Activated naive CD8-positive, alpha-beta T cell treated with anti-CD3 and anti-CD28 coated beads, Interleukin-2, amount 50 U/mL, for 24 hours (primary cell): ENCODE results near the gene AKAP13.

Experiments used
- ATAC-seq: fragments of 150-1000 bp; cut with Tn5 transposase; one replicate; pipeline ENCODE4 v1.10.0; 2021
- DNase-seq: peaks from one replicate; pipeline ENCODE4 v3.0.0; 2021
- H3K27ac Mint-ChIP-seq: one replicate; pipeline ENCODE4 v1.8.0; 2021; ENCODE audit warnings: mild to moderate bottlenecking, mixed read lengths
- H3K27me3 Mint-ChIP-seq: one replicate; pipeline ENCODE4 v1.8.0; 2021; ENCODE audit warnings: mixed read lengths
- H3K36me3 Mint-ChIP-seq: one replicate; pipeline ENCODE4 v1.8.0; 2021; ENCODE audit warnings: low read depth, mixed read lengths
- H3K4me1 Mint-ChIP-seq: one replicate; pipeline ENCODE4 v1.8.0; 2021; ENCODE audit warnings: mixed read lengths
- H3K4me3 Mint-ChIP-seq: one replicate; pipeline ENCODE4 v1.8.0; 2021; ENCODE audit warnings: mild to moderate bottlenecking, moderate library complexity, mixed read lengths
- H3K9me3 Mint-ChIP-seq: one replicate; pipeline ENCODE4 v1.8.0; 2021; ENCODE audit warnings: mixed read lengths

AKAP13 gene

DNA sequence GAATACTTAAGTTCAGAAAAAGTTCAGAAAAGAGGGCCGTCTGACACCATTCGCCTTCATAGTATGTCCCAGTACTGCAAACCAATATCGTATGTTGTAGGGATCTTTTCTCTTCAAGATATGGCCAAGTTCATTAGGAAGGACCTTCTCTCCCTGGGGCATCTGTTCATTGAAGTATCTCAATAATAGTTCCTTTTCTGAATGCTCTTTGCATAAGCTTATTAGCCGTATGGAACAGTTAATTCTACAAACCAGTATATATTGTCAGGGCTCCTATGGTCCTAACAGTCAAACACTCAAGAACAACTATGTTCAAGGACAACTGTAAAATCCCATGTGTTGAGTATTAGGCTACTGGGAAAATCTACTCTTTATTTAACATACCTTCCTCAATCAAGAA is 211.2 kb downstream of the AKAP13 start:
- H3K4me3 Mint-ChIP-seq, result no peak overlapping the region
- no peaks in the 10 kb centered on the region for H3K9me3 Mint-ChIP-seq
- peaks cover 42% of the 10 kb centered on the region for H3K36me3 Mint-ChIP-seq
- DNase-seq (no peak), ATAC-seq (no peak)
- H3K4me1 Mint-ChIP-seq, result peaks cover 57% of the 10 kb centered on the region
- H3K27me3 Mint-ChIP-seq, result no peaks in the 10 kb centered on the region
- no peak overlapping the region for H3K27ac Mint-ChIP-seq

DNA sequence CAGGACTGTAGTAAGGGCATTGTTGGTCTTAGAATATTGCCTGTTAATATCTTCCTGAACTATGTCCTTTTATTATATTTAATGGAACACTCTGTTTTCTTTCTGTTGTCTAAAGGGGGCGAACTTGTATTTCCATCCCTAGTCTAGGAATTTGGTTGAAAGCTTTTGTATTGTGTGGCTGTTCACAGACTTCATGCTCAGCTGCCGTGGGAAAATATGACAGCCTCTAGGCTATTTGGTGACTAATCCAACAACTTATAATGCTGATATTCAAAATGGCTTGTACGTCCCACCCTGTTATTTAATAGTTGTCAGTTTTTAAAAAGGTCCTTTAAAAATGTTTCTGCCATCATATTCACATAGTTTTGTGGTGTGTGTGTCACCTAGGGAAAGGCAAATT is 211.7 kb downstream of the AKAP13 start:
- ATAC-seq, result no peak
- H3K27ac Mint-ChIP-seq, result no peak overlapping the region
- H3K4me3 Mint-ChIP-seq, result no peak overlapping the region
- no peaks in the 10 kb centered on the region for H3K9me3 Mint-ChIP-seq
- no peaks in the 10 kb centered on the region for H3K27me3 Mint-ChIP-seq
- peaks cover 61% of the 10 kb centered on the region for H3K4me1 Mint-ChIP-seq
- H3K36me3 Mint-ChIP-seq, result peaks cover 41% of the 10 kb centered on the region
- DNase-seq, result no peak

DNA sequence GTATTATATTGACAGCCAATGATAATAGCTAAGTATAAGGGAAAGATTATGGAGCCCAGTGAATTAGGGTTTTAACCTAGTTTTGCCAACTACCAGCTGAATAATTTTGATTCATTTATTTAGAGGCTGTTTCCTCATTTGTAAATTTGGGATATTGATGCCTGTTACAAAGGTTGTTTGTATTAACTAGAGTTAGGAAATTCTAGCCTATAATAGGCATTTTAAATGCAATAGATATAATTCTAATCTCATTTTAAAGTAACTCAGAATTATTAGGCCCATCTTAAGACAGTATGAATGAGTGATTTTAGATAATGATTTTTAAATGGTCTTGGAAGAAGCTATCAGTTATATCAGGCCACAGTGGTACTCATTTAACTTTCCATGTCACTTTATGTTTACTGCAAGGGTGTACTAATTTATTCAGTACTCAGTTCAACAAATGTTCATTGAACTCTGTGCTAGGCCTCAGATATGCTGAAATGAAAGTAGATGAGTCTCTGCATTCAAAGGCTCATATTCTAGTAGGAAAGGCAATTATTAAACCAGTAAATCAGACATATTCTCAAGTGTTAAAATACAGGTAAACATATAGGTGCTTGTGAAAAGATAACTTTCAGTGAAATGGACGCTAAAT is 213.5 kb downstream of the AKAP13 start:
- H3K4me3 Mint-ChIP-seq, result no peak overlapping the region
- no peaks in the 10 kb centered on the region for H3K27me3 Mint-ChIP-seq
- H3K36me3 Mint-ChIP-seq, result peaks cover 38% of the 10 kb centered on the region
- H3K4me1 Mint-ChIP-seq, result peaks cover 63% of the 10 kb centered on the region
- ATAC-seq (no peak), DNase-seq (no peak)
- no peak overlapping the region for H3K27ac Mint-ChIP-seq
- no peaks in the 10 kb centered on the region for H3K9me3 Mint-ChIP-seq

GRCh38 chr15:85595804-85596536 is 215.6 kb downstream of the AKAP13 start:
- H3K4me1 Mint-ChIP-seq, result peaks cover 59% of the 10 kb centered on the region
- no peaks in the 10 kb centered on the region for H3K9me3 Mint-ChIP-seq
- H3K36me3 Mint-ChIP-seq, result peaks cover 29% of the 10 kb centered on the region
- DNase-seq (no peak), ATAC-seq (peak; percentile 75)
- H3K27me3 Mint-ChIP-seq, result no peaks in the 10 kb centered on the region
- peak overlapping the region; percentile 76 for H3K27ac Mint-ChIP-seq
- peak overlapping the region; percentile 4 for H3K4me3 Mint-ChIP-seq

DNA sequence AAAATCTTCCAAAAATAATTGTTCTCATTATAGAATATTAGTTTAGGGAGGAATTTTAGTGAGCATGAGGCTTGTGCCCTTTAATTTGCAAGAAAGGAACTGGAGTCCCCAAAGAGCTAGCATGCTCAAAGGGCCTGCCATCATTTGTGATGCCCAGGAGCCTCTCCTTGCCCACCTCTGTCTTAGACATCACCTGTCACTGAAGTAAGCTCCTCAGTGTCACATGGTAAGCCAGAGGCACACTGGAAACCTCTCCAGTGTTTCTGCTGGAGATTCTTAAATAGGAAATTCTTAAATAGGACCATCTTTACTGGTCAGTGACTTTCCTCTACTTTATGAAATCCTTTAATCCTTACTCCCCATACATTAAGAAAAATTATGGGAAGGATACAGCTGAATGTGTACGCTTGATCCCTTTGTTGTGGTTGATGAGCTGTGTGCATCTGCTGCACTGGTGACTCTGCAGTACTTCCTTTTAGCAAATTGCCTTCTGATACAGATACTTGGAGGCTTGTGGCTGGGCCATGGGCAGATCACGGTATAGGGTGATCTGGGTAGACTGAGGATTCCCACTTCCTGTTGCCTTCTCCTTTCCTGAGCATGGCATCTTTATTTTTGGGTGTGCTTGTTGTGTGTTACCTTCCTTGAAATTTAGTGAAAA is 216.9 kb downstream of the AKAP13 start:
- Mint-ChIP-seq H3K36me3 (peaks cover 28% of the 10 kb centered on the region), H3K27ac (peak overlapping the region; percentile 5), H3K4me3 (no peak overlapping the region), H3K9me3 (no peaks in the 10 kb centered on the region), H3K27me3 (no peaks in the 10 kb centered on the region), H3K4me1 (peaks cover 53% of the 10 kb centered on the region)
- DNase-seq (no peak), ATAC-seq (peak; percentile 63)

GRCh38 chr15:85598219-85598618 is 217.8 kb downstream of the AKAP13 start:
- no peak for ATAC-seq
- Mint-ChIP-seq H3K4me1 (peaks cover 52% of the 10 kb centered on the region), H3K27ac (peak overlapping the region; percentile 5), H3K36me3 (peaks cover 29% of the 10 kb centered on the region), H3K4me3 (no peak overlapping the region), H3K27me3 (no peaks in the 10 kb centered on the region), H3K9me3 (no peaks in the 10 kb centered on the region)
- no peak for DNase-seq

- Mint-ChIP-seq H3K4me1 (peaks cover 47% of the 10 kb centered on the region), H3K36me3 (peaks cover 31% of the 10 kb centered on the region), H3K4me3 (no peak overlapping the region), H3K27me3 (no peaks in the 10 kb centered on the region), H3K27ac (no peak overlapping the region), H3K9me3 (no peaks in the 10 kb centered on the region)
- ATAC-seq, result no peak
- no peak for DNase-seq
These were observed 218.5 kb downstream of the AKAP13 start for GRCh38 chr15:85598718-85599398.

DNA sequence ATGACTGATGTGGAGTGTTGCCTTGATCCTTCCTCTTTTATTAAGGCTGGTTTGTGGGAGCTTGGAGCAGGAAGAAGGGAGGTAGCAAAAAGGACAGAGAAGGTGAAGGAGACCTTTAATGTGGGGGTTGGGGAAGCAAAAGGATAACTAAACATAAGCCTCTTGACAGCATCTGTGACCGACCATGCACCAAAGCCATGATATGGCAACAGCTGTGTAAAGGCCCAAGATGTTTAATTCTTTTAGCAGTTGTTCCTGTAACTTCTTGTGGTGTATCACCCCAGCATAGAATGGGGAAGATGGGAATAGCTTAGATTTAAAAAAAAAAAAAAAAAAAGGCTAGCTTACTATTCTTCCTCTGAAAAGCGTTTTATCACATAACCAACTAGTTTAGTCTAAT is 219.6 kb downstream of the AKAP13 start:
- no peaks in the 10 kb centered on the region for H3K27me3 Mint-ChIP-seq
- peaks cover 37% of the 10 kb centered on the region for H3K4me1 Mint-ChIP-seq
- H3K4me3 Mint-ChIP-seq, result no peak overlapping the region
- H3K9me3 Mint-ChIP-seq, result no peaks in the 10 kb centered on the region
- no peak for DNase-seq
- ATAC-seq, result no peak
- peaks cover 33% of the 10 kb centered on the region for H3K36me3 Mint-ChIP-seq
- H3K27ac Mint-ChIP-seq, result no peak overlapping the region

- DNase-seq (no peak), ATAC-seq (no peak)
- Mint-ChIP-seq H3K9me3 (no peaks in the 10 kb centered on the region), H3K27ac (no peak overlapping the region), H3K27me3 (no peaks in the 10 kb centered on the region), H3K4me1 (peaks cover 5% of the 10 kb centered on the region), H3K36me3 (peaks cover 22% of the 10 kb centered on the region), H3K4me3 (no peak overlapping the region)
These were observed 222.8 kb downstream of the AKAP13 start for GRCh38 chr15:85603160-85603559.

DNA sequence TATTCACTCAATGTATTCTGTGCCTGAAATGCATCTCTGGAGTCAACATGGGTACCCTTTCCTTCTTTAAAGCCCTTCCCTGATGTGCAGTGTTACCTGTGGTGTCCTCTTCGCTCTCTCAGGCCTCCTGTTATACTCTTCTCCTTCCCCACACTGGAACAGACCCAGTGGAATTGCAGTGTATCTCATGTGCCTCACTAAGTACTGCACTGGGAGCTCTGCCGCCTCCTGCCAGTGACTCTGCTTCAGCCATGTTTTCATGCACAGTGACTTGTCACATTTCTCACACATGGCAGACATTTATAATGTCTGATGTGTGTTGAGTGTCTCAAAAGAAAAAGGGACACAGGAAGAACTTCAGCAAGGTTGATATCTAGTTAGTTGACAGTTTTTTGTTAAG is 223.3 kb downstream of the AKAP13 start:
- ATAC-seq, result no peak
- Mint-ChIP-seq H3K36me3 (peaks cover 21% of the 10 kb centered on the region), H3K4me1 (peaks cover 5% of the 10 kb centered on the region), H3K27me3 (no peaks in the 10 kb centered on the region), H3K9me3 (no peaks in the 10 kb centered on the region), H3K4me3 (no peak overlapping the region), H3K27ac (no peak overlapping the region)
- DNase-seq, result no peak

DNA sequence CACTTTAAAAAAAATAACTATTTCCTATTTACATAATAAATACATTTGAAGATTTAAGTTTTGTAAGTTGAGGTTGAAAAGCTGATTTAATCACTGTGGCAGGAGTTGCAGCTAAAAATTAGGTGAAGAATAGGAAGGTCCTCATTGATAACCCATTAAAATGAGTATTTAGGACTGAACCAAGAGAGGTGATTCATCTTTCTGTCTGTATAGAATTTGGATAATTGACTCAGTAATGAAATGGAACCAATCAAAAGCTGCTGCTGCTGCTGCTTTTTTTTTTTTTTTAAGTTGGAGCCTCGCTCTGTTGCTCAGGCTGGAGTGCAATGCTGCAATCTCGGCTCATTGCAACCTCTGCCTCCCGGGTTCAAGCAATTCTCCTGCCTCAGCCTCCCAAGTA is 223.8 kb downstream of the AKAP13 start:
- peaks cover 21% of the 10 kb centered on the region for H3K36me3 Mint-ChIP-seq
- no peaks in the 10 kb centered on the region for H3K27me3 Mint-ChIP-seq
- no peak overlapping the region for H3K27ac Mint-ChIP-seq
- DNase-seq (no peak), ATAC-seq (no peak)
- no peaks in the 10 kb centered on the region for H3K9me3 Mint-ChIP-seq
- H3K4me1 Mint-ChIP-seq, result peaks cover 2% of the 10 kb centered on the region
- H3K4me3 Mint-ChIP-seq, result no peak overlapping the region

DNA sequence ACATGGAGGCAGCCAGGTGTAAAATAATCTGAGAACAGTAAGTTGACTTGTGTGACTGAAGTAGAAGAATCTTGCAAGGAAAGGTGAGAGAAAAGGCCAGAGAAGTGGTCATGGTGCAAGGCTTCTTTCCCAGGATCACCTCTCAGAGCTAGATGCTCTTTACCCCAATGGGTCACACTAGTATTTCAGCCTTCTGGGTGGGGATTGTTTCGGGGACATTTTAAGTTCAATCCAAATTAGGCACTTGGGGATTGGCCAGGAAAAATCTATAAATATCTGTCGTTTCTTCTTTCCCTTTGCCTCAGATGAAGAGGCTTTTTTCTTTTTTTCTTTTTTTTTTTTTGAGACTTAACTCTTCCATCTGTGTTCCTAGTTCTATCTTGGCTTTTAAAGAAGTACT is 226.3 kb downstream of the AKAP13 start:
- H3K4me1 Mint-ChIP-seq, result peaks cover 8% of the 10 kb centered on the region
- no peaks in the 10 kb centered on the region for H3K27me3 Mint-ChIP-seq
- H3K9me3 Mint-ChIP-seq, result no peaks in the 10 kb centered on the region
- DNase-seq (no peak), ATAC-seq (no peak)
- peaks cover 31% of the 10 kb centered on the region for H3K36me3 Mint-ChIP-seq
- no peak overlapping the region for H3K4me3 Mint-ChIP-seq
- H3K27ac Mint-ChIP-seq, result peak overlapping the region; percentile 35

DNA sequence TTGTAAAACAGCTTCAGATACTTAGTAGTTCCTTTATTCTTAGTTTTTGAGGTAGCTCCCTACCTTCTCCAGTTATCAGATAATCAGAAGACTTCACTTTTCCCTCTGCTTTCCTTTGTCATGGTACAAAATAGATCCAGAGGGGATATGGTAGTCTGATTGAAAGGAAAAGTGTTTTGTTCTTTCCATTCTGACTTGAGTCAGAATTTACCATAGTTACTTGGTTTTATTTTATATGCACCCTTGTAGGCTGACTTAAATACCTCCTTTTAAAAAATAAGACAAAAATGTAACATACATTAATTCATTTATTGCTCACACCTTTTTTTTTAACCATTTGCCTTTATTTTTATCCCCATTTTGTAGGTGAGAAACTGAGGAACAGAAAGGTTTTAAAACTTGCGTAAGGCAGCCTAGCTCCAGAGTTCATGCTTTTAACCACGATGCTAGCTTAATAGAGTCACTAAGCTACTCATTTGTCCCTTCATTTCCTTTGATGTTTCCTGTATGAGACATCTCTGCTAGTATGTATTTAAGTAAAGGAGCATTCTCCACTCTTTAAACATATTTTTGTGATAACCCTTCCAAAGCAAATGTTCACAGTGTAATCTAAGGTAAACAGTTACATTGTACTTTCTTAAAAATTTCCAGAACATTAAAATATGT is 226.9 kb downstream of the AKAP13 start:
- Mint-ChIP-seq H3K27me3 (no peaks in the 10 kb centered on the region), H3K9me3 (no peaks in the 10 kb centered on the region), H3K4me3 (no peak overlapping the region), H3K4me1 (peaks cover 8% of the 10 kb centered on the region), H3K27ac (peak overlapping the region; percentile 35), H3K36me3 (peaks cover 31% of the 10 kb centered on the region)
- DNase-seq (no peak), ATAC-seq (peak; percentile 81)

- Mint-ChIP-seq H3K4me3 (no peak overlapping the region), H3K36me3 (peaks cover 28% of the 10 kb centered on the region), H3K4me1 (peaks cover 8% of the 10 kb centered on the region), H3K9me3 (no peaks in the 10 kb centered on the region), H3K27me3 (no peaks in the 10 kb centered on the region), H3K27ac (peak overlapping the region; percentile 17)
- no peak for DNase-seq
- peak; percentile 36 for ATAC-seq
These were observed 227.4 kb downstream of the AKAP13 start for GRCh38 chr15:85607842-85608241.
